ENCODE data around the gene RNFT2. TPM values are rescaled to one million over a fixed set of nuclear protein-coding genes. Genes with fewer than 3 reads are reported as not detected.

The RNFT2 gene
- total RNA-seq, 1 donor from 2014 or later = 9.6 TPM

- Mint-ChIP-seq H3K4me3 (ENCODE audit: unreplicated experiment) (no peak overlapping the region), H3K9me3 (ENCODE audit: unreplicated experiment) (no peaks in the 10 kb centered on the region), H3K36me3 (ENCODE audit: unreplicated experiment) (no peaks in the 10 kb centered on the region), H3K27me3 (ENCODE audit: unreplicated experiment) (peaks cover 81% of the 10 kb centered on the region), H3K4me1 (ENCODE audit: unreplicated experiment) (no peaks in the 10 kb centered on the region), H3K27ac (ENCODE audit: unreplicated experiment) (no peak overlapping the region)
- no peak for DNase-seq (ENCODE audit: extremely low spot score, unreplicated experiment)
- TF ChIP-seq CTCF (IDR thresholded peaks at IDR 0.05) = no peak
Observed at GRCh38 chr12:116901612-116902011, 163.5 kb downstream of the RNFT2 start.

Other genes with a start within 250 kb of the RNFT2 start
- 1.7 and 2.1 TPM in 2 replicates for gene MAP1LC3B2, start 178.9 kb upstream of the RNFT2 start, total RNA-seq
- 36.9 and 37.7 TPM in 2 replicates for gene SPRING1, start 246 bp upstream of the RNFT2 start, total RNA-seq
- 0.10 TPM in 1 of 2 replicates, not detected in the other for gene HRK, start 143.1 kb downstream of the RNFT2 start, total RNA-seq
- gene FBXW8, start 172.6 kb downstream of the RNFT2 start, total RNA-seq = 32.1 and 33.6 TPM in 2 replicates

All from osteocyte (in vitro differentiated cells).